NCI-H1694 treated with DMSO at 0.1 percent for 48 hours (cell line): ENCODE measurements around the gene NHERF2.
"Not testable (repeated sequence)": the region's sequence is repeated elsewhere in the genome, so short reads cannot be mapped to it uniquely, and the experiment has no call there.

Experiments
- DNase-seq: peaks from one replicate; lab custom pipeline; 2025; lab: John Stamatoyannopoulos, UW

Gene NHERF2

GRCh38 chr16:2028146-2028545 is 1.4 kb downstream of the NHERF2 start:
- no peak for DNase-seq

- DNase-seq: no peak
These were observed 2.0 kb downstream of the NHERF2 start for GRCh38 chr16:2028620-2029220.

- DNase-seq: no peak
These were observed 2.6 kb downstream of the NHERF2 start for GRCh38 chr16:2029350-2029749.

- DNase-seq: no peak
These were observed 3.3 kb downstream of the NHERF2 start for GRCh38 chr16:2030036-2030435.

GRCh38 chr16:2031081-2031577 is 4.4 kb downstream of the NHERF2 start:
- no peak for DNase-seq

GRCh38 chr16:2032285-2033056 is 5.8 kb downstream of the NHERF2 start:
- no peak for DNase-seq

GRCh38 chr16:2033057-2033908 is 6.6 kb downstream of the NHERF2 start:
- DNase-seq: no peak

GRCh38 chr16:2033909-2034695 is 7.4 kb downstream of the NHERF2 start:
- not testable (repeated sequence) for DNase-seq

- no peak for DNase-seq
These were observed 8.2 kb downstream of the NHERF2 start for GRCh38 chr16:2034696-2035430.

GRCh38 chr16:2035431-2036199 is 8.9 kb downstream of the NHERF2 start:
- no peak for DNase-seq

GRCh38 chr16:2036200-2036966 is 9.7 kb downstream of the NHERF2 start:
- no peak for DNase-seq

- DNase-seq: no peak
These were observed 10.4 kb downstream of the NHERF2 start for GRCh38 chr16:2037115-2037514.

GRCh38 chr16:2037647-2038381 is 11.1 kb downstream of the NHERF2 start:
- no peak for DNase-seq

GRCh38 chr16:2038382-2039231 is 11.9 kb downstream of the NHERF2 start:
- DNase-seq: no peak

- no peak for DNase-seq
These were observed 12.8 kb downstream of the NHERF2 start for GRCh38 chr16:2039274-2040031.

- no peak for DNase-seq
These were observed 13.5 kb downstream of the NHERF2 start for GRCh38 chr16:2040041-2040786.
